ENCODE results near the gene ZNF133.

Gene ZNF133

DNA sequence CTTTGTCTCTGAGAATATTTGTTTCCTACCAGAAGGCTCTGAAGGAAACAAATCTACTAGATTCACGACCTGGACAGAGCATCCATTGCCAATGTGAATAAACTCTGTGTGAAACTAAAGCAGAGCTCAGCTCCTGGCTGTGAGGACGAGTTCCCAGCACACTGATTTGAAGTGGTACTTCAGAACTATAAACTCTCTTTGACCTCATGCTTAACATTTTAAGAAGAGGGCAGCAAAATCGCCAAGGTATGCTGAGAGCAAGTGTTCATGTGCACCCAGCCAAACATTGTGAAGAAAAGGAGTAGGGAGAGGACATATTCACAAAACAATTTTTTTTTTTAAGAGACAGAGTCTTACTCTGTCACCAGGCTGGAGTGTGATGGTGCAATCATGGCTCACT, 33.7 kb upstream of the ZNF133 start (continued):
- no peak for TF ChIP-seq ZNF621 (tag by site-specific recombination; IDR thresholded peaks at IDR 0.05)
- TF ChIP-seq SALL2 (tag by site-specific recombination; IDR thresholded peaks at IDR 0.05; ENCODE audit: borderline replicate concordance) = no peak
- no peak for TF ChIP-seq FEZF1 (tag by site-specific recombination; IDR thresholded peaks at IDR 0.05)

DNA sequence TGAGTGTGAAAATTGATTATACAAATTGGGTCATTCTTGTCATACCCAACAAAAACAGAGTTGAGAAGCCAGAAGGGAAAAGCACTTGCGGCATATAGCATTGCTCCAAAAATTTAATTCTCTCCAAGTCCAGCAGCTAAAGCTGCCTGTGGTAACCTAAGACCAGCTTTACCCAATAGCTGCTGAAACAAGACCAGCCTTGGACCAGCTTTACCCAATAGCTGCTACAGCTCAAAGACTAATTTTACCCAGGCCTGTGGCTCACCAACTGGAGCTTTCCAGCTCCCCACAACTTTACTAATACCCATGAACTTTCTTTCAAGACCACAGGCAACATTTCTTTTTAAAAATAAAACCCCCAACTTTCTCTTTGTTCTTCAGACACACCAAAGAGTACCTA, 32.8 kb upstream of the ZNF133 start:
- POLR2A ChIA-PET = no interaction called here

DNA sequence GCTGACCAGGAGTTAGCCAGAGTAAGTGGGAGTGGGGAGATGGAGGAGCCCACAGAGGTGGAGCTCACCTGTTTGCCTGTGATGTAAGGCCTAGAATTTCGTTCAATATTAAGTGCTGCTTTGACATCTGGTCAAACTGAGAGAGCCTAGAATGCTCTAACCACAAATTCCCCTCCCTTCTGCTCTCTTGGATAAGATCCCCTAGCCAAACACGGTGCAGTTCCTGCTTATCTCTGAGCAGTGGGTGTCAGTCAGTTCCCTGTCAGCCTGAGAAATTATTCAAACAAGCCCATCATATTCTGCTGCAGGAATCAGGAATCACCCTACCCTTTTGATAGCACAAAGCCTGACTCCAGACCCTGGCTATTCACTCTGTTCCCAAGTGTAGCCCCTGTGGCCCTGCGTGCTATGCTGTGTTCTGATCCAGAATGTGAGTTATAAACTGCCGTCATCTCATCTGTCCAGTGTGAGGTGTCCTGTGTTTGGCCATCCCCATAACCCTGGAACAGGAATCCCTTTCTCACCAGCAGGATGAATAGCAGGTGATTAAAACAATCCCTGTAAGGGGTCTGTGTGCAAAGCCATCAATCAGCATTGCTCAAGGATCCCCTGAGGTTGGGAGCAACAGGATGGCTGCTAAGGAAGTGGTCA, 31.8 kb upstream of the ZNF133 start:
- Histone ChIP-seq H3K4me3 (ENCODE audit: low read depth, low read length) (no peak overlapping the region), H3K4me1 (ENCODE audit: control insufficient read depth, insufficient read depth, low read length) (no peaks in the 10 kb centered on the region), H3K36me3 (ENCODE audit: control insufficient read depth in 2 of 2, insufficient read depth in 1 of 2, low read length in 2 of 2) (no peaks in the 10 kb centered on the region), H3K9me3 (ENCODE audit: control insufficient read depth, insufficient read depth, low read depth, low read length) (no peaks in the 10 kb centered on the region), H3K27ac (ENCODE audit: extremely low read depth, low read depth, low read length) (no peak overlapping the region)
- POLR2A ChIA-PET = no interaction called here
- TF ChIP-seq ZNF239 (tag by site-specific recombination; IDR thresholded peaks at IDR 0.05) (no peak), ZIC2 (tag by site-specific recombination; IDR thresholded peaks at IDR 0.05) (peak; percentile 60; the same call in 1 of the 2 replicates)
- TF ChIP-seq, protein P1, sequence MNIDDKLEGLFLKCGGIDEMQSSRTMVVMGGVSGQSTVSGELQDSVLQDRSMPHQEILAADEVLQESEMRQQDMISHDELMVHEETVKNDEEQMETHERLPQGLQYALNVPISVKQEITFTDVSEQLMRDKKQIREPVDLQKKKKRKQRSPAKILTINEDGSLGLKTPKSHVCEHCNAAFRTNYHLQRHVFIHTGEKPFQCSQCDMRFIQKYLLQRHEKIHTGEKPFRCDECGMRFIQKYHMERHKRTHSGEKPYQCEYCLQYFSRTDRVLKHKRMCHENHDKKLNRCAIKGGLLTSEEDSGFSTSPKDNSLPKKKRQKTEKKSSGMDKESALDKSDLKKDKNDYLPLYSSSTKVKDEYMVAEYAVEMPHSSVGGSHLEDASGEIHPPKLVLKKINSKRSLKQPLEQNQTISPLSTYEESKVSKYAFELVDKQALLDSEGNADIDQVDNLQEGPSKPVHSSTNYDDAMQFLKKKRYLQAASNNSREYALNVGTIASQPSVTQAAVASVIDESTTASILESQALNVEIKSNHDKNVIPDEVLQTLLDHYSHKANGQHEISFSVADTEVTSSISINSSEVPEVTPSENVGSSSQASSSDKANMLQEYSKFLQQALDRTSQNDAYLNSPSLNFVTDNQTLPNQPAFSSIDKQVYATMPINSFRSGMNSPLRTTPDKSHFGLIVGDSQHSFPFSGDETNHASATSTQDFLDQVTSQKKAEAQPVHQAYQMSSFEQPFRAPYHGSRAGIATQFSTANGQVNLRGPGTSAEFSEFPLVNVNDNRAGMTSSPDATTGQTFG (tag by site-specific recombination; IDR thresholded peaks at IDR 0.05; ENCODE audit: borderline replicate concordance) = no peak
- CTCF ChIA-PET = no interaction called here

More for the DNA sequence above, 32.8 kb upstream of the ZNF133 start:
- no peak for TF ChIP-seq ZNF341 (tag by site-specific recombination; IDR thresholded peaks at IDR 0.05; ENCODE audit: low read depth)
- Histone ChIP-seq H3K4me1 (ENCODE audit: control insufficient read depth, insufficient read depth, low read length) (no peaks in the 10 kb centered on the region), H3K36me3 (ENCODE audit: control insufficient read depth in 2 of 2, insufficient read depth in 1 of 2, low read length in 2 of 2) (no peaks in the 10 kb centered on the region), H3K4me3 (ENCODE audit: low read depth, low read length) (no peak overlapping the region), H3K9me3 (ENCODE audit: control insufficient read depth, insufficient read depth, low read depth, low read length) (no peaks in the 10 kb centered on the region), H3K27ac (ENCODE audit: extremely low read depth, low read depth, low read length) (no peak overlapping the region)
- CTCF ChIA-PET = no interaction called here

DNA sequence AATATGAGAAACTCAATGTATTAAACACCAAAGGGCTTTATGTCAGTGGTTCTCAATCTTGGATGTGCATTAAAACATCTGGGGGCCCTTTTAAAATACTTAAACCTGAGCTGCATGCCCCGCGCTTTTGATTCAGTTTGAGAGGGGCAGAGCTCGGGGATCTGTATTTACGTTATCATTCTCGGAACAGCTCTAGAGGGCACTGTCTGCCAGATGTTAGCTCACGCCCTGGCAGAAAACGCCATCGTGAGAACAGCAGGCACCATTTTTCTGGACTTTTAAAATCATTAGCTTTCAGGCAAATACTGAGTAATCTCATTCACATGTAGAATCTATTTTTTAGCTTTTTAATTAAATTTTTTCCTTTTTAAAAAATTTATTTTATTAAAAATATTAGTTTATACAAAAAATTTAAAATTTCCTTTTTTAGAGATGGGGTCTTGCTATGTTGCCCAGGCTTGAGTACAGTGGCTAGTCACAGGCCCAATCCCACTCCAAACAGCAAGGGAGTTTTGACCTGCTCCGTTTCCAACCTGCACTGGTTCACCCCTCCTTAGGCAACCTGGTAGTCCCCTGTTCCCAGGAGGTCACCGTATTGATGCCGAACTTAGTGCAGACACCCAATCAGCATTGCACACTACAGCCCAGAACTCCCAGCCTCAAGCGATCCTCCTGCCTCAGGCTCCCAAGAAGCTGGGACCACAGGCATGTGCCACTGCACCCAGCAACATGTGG, 30.0 kb upstream of the ZNF133 start:
- ChIA-PET CTCF (interaction anchor here (0.6 to 1.4 kb wide), 2 partner anchors 18 to 91 kb away, joined by 3 to 5 read pairs; no protein-coding TSS in a partner anchor), POLR2A (no interaction called here)
- H3K4me3 ChIP-seq (ENCODE audit: low read depth, low read length) = no peak overlapping the region
- H3K36me3 ChIP-seq (ENCODE audit: control insufficient read depth in 2 of 2, insufficient read depth in 1 of 2, low read length in 2 of 2) = no peaks in the 10 kb centered on the region
- H3K9me3 ChIP-seq (ENCODE audit: control insufficient read depth, insufficient read depth, low read depth, low read length) = no peaks in the 10 kb centered on the region
- no peaks in the 10 kb centered on the region for H3K4me1 ChIP-seq (ENCODE audit: control insufficient read depth, insufficient read depth, low read length)
- no peak for TF ChIP-seq ZNF324 (tag by site-specific recombination; IDR thresholded peaks at IDR 0.05)
- no peak for TF ChIP-seq ZNF184 (tag by site-specific recombination; IDR thresholded peaks at IDR 0.05)
- H3K27ac ChIP-seq (ENCODE audit: extremely low read depth, low read depth, low read length) = no peak overlapping the region

DNA sequence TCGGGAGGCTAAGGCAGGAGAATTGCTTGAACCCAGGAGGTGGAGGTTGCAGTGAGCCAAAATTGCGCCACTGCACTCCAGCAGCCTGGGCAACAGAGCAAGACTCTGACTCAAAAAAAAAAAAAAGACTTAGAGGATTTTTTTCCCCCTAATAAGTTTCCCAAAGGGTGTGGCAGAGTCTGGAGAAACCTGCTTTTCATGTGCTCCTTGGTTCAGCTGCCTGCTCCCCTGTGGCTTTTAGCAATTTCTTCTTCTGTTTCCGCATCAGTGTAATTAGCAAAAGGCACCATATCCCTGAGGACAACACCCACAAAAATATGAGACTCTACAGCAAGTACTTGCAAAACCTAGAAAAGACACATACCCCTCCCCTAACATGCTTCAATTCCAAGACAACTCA, 28.6 kb upstream of the ZNF133 start:
- Histone ChIP-seq H3K36me3 (ENCODE audit: control insufficient read depth in 2 of 2, insufficient read depth in 1 of 2, low read length in 2 of 2) (no peaks in the 10 kb centered on the region), H3K27ac (ENCODE audit: extremely low read depth, low read depth, low read length) (no peak overlapping the region), H3K4me3 (ENCODE audit: low read depth, low read length) (no peak overlapping the region), H3K9me3 (ENCODE audit: control insufficient read depth, insufficient read depth, low read depth, low read length) (no peaks in the 10 kb centered on the region), H3K4me1 (ENCODE audit: control insufficient read depth, insufficient read depth, low read length) (no peaks in the 10 kb centered on the region)
- ChIA-PET POLR2A (no interaction called here), CTCF (no interaction called here)
- TF ChIP-seq ZNF292 (tag by site-specific recombination; IDR thresholded peaks at IDR 0.05; ENCODE audit: borderline replicate concordance, low read depth) (no peak), OSR2 (tag by site-specific recombination; IDR thresholded peaks at IDR 0.05) (no peak), ZBTB20 (tag by site-specific recombination; IDR thresholded peaks at IDR 0.05) (no peak), ZNF843 (tag by site-specific recombination; IDR thresholded peaks at IDR 0.05) (no peak), MZF1 (tag by site-specific recombination; IDR thresholded peaks at IDR 0.05; ENCODE audit: borderline replicate concordance) (no peak)
- TF ChIP-seq, protein P2, sequence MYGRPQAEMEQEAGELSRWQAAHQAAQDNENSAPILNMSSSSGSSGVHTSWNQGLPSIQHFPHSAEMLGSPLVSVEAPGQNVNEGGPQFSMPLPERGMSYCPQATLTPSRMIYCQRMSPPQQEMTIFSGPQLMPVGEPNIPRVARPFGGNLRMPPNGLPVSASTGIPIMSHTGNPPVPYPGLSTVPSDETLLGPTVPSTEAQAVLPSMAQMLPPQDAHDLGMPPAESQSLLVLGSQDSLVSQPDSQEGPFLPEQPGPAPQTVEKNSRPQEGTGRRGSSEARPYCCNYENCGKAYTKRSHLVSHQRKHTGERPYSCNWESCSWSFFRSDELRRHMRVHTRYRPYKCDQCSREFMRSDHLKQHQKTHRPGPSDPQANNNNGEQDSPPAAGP (tag by site-specific recombination; IDR thresholded peaks at IDR 0.05) = no peak
- TF ChIP-seq, protein P3, sequence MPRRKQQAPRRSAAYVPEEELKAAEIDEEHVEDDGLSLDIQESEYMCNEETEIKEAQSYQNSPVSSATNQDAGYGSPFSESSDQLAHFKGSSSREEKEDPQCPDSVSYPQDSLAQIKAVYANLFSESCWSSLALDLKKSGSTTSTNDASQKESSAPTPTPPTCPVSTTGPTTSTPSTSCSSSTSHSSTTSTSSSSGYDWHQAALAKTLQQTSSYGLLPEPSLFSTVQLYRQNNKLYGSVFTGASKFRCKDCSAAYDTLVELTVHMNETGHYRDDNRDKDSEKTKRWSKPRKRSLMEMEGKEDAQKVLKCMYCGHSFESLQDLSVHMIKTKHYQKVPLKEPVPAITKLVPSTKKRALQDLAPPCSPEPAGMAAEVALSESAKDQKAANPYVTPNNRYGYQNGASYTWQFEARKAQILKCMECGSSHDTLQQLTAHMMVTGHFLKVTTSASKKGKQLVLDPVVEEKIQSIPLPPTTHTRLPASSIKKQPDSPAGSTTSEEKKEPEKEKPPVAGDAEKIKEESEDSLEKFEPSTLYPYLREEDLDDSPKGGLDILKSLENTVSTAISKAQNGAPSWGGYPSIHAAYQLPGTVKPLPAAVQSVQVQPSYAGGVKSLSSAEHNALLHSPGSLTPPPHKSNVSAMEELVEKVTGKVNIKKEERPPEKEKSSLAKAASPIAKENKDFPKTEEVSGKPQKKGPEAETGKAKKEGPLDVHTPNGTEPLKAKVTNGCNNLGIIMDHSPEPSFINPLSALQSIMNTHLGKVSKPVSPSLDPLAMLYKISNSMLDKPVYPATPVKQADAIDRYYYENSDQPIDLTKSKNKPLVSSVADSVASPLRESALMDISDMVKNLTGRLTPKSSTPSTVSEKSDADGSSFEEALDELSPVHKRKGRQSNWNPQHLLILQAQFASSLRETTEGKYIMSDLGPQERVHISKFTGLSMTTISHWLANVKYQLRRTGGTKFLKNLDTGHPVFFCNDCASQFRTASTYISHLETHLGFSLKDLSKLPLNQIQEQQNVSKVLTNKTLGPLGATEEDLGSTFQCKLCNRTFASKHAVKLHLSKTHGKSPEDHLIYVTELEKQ (tag by site-specific recombination; IDR thresholded peaks at IDR 0.05; ENCODE audit: borderline replicate concordance) = no peak

Measured in HEK293 (cell line).